GM11168 (cell line): Measurements from ENCODE around the gene GORASP1.

Experiments
- in situ Hi-C: fragments of 300-500 bp; cut with MboI; formaldehyde crosslinking; loops from one replicate; pipeline ENCODE4 v1.12.0; 2022; ENCODE audit warnings: low sequenced_read_pairs; ENCODE audit not compliant: unreplicated experiment

Gene GORASP1

DNA sequence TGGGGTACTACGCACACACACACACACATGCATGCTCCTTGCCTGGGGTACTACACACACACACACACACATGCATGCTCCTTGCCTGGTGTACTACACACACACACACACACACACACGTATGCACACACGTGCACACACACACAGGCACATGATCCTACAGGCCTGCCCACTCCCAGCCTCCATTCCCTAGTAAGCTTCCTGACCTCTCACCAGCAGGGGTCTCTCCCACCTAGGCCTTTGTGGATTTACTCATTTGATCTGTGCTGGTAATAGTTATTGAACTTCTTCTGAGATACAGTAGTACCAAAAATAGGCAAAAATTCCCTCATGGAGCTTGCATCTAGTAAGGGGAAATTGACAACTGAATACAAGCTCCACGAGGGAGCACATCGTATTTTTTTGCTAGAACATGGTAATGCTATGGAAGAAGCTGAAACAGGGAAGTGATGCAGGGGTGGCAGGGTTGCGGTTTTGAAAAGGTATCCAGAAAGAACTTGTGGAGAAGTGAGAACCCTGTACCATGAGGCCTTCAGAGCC lies 19.2 kb upstream of the GORASP1 start:
- in situ Hi-C loops, result no loop called here

- in situ Hi-C loops, result no loop called here
Observed at GRCh38 chr3:39125841-39126500, 18.5 kb upstream of the GORASP1 start.

DNA sequence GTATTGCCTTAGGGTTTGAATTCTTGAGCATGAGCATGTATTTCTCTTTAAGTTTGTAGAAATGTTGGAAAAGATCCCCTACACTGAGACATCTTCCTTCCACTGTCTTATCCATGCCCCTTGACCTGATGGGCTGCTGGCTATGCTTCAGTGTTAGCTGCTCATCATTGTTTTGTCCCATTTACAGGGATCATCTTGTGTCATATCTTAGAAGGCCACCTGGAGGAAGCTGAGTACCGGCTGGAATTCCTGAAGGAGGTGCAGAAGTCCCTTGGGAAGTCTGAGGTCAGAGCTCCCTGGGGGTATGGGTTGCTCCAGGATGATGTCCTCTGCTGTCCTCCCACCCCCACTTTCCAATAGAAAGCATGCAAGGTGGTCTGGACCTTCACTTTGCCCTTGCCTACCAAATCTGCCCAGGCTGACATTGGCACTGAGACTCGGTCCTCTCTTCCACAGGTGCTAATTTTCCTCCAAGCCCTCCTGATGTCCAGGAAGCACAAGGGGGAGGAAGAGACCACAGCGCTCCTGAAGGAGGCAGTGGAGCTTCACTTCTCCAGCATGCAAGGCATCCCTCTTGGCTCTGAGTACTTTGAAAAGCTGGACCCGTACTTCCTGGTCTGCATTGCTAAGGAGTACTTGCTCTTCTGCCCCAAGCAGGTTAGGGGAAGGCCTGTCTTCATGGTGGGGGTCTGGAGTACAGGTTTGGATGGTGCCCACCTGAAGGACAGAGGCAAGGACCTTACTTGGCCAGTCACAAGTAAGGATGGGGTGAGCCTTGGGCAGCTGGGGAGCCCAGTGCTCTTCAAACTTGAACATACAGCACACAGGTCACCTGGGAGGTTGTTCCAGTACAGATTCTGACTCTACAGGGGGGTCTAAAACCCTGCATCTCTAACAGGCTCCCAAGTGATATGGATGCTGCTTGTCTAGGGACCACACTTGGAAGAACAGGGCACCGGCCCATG lies 17.7 kb upstream of the GORASP1 start:
- in situ Hi-C loops, result no loop called here

DNA sequence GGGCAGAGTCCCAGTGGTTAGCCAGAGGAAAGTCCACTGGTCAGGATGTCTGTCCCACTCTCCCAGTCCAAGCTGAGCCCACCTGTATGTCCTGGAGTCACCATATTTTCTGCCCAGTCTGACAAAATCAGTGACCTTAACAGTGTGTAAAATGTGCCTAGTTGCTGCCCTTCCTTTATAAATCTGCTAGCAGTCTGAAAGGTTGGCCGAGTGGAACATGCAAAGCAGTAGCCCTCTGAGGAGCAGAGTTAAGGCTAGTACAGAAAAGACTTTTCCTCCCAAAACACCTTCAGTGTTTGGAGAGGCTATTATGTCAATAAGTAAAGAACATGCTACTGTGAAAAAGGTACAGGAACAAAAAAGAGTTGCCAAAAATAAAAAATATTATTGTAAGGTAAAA lies 15.4 kb upstream of the GORASP1 start:
- in situ Hi-C loops, result no loop called here

- in situ Hi-C loops, result no loop called here
Observed at GRCh38 chr3:39121621-39122020, 14.2 kb upstream of the GORASP1 start.

DNA sequence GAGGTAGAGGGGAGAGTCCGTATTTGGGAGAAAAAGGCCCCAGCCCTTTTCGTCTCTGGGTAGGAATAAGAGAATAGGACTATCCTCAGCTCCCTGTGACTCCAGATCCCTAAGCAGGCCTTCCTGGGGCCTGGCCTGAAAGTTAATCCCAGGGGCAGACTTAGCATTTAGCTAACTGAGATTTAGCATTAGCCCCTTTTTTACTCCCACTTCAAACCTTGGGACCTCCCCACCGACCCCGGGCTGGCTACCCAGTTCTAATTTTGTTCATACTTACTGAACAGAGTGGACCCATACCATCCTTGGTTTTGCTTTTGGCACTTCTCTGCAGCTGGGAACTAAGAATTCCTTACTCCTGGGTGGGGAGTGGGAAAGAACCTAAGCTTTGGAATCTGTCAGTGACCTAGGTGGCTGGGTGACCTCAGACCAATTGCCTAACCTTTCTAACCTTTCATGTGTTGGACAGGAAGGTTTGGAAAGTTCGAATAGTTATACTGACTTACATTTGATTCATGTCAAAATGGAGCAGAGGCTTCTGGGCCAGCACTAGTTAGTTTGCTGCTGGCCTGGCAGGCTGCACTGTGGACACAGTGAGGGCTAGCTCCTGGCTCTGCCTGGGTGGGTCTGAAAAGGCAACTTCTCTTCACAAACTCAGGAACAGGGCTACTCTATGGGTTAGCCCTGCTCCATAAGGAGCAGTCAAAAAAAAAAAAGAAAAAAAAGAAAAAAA lies 11.7 kb upstream of the GORASP1 start:
- in situ Hi-C loops, result no loop called here

GRCh38 chr3:39118079-39118478 lies 10.7 kb upstream of the GORASP1 start:
- in situ Hi-C loops, result no loop called here

- in situ Hi-C loops, result no loop called here
Observed at GRCh38 chr3:39115870-39116269, 8.4 kb upstream of the GORASP1 start.

- in situ Hi-C loops, result no loop called here
Observed at GRCh38 chr3:39114456-39114855, 7.0 kb upstream of the GORASP1 start.

GRCh38 chr3:39113291-39113690 lies 5.9 kb upstream of the GORASP1 start:
- in situ Hi-C loops, result no loop called here

DNA sequence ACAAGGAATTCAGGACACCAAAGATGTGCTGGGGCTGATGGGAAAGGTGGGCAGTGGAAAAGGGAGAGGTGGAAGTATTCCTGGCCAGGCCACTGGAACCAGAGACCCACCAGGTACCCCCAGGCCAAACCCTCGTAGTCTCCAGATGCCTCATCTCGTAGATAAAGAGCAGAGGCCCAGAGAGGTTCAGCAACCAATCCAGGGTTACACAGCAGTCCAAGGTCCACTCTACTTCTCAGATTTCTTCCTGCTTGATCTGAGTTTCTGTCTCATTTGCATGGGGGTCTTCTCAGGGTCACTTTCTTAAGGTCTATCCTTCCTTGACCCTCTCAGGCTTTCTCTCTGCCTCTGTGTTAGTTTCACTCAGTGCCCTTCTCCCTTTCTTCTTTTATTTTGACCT lies 5.1 kb upstream of the GORASP1 start:
- in situ Hi-C loops, result no loop called here

DNA sequence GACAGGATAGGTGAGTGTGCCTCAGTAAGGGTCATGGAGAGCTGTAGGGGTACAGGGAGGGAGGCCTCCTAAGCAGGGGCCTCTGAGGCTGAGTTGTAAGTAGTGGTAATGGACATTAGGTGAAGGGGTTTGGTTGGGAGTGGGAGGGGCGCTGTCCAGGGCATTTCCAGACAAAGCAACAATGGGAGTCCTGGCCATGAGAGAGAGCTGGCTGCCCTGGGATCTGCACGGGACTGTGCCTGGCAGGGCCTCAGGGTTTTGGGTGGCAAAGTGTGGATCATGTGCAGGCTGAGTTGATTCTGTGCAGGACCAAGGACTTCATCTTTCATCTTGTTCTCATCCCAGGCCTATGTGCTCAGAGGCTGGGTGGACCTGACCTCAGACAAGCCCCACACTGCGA lies 4.7 kb upstream of the GORASP1 start:
- in situ Hi-C loops, result no loop called here

GRCh38 chr3:39110041-39110639 lies 2.7 kb upstream of the GORASP1 start:
- in situ Hi-C loops, result no loop called here

GRCh38 chr3:39109086-39109485 lies 1.7 kb upstream of the GORASP1 start:
- in situ Hi-C loops, result no loop called here

- in situ Hi-C loops, result no loop called here
Observed at GRCh38 chr3:39108200-39108710, 828 bp upstream of the GORASP1 start.

GRCh38 chr3:39106851-39107387 lies 508 bp downstream of the GORASP1 start:
- in situ Hi-C loops, result no loop called here

GRCh38 chr3:39106281-39106811 lies 1.1 kb downstream of the GORASP1 start:
- in situ Hi-C loops, result no loop called here

- in situ Hi-C loops, result no loop called here
Observed at GRCh38 chr3:39105687-39106063, 1.8 kb downstream of the GORASP1 start.

DNA sequence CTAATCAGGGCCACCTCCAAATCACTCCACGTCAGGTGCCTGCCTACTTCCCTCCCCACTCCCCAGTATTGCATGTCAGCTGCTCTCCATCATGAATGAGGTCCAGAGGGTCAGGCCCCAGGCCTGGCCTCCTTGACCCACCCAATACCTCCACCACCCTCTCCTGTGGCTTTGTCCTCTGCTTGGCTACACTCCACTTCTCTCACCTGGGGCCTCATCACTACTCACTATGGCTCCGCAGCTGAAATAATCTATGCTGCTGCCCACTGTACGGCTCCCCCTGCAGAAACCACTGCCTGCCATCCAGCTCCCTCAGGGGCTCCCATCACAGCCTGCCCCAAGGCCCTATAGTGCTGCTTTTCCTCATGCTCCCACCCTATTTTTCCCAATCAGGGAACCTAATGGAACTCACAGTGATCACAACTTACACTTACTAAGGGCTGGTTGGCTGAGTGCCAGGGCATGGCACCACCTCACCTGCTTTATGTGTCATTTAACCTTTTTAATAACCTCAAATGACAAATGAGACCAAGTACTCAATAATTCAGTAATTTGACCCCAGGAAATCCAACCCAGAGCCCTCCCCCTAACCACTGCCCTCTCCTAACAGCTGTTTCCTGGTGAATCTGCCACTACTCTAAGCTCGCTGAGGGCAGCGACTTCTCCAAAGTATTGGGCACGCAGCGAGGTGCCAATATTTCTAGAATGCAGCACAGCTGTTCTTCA lies 2.3 kb downstream of the GORASP1 start:
- in situ Hi-C loops, result no loop called here
